ENCODE results near the gene CHN2.

CHN2 gene

DNA sequence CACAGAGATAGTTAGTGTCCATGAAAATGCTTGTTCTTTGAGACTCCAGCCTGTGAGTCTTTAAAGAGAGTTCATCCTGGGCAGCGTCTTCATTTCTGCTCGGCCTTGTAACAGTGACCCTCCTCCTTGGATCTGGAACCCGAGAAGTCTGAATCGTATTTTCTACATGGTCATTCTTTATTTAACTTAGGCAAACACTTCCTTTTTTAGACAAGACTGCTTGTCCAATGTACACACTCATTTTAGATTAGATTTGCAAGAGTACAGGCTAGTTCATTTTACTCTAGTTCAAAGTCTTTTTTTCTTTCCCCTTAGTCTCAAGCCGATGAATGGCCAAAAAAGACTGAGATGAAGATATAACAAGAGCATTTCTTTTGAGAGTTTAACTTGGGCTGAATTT is 133.5 kb downstream of the CHN2 start:
- POLR2A ChIA-PET = no interaction called here
- TF ChIP-seq SUZ12 (IDR thresholded peaks at IDR 0.05) (no peak), FOXA1 (IDR thresholded peaks at IDR 0.05) (no peak), L3MBTL2 (conservative IDR thresholded peaks at IDR 0.05) (no peak), FOXM1 (IDR thresholded peaks at IDR 0.05; ENCODE audit: borderline replicate concordance) (no peak), HDGF (IDR thresholded peaks at IDR 0.05; ENCODE audit: borderline replicate concordance) (no peak), FOXK2 (IDR thresholded peaks at IDR 0.05) (no peak), ARNT (IDR thresholded peaks at IDR 0.05) (no peak), TARDBP (IDR thresholded peaks at IDR 0.05) (no peak)
- TF ChIP-seq, protein P1, sequence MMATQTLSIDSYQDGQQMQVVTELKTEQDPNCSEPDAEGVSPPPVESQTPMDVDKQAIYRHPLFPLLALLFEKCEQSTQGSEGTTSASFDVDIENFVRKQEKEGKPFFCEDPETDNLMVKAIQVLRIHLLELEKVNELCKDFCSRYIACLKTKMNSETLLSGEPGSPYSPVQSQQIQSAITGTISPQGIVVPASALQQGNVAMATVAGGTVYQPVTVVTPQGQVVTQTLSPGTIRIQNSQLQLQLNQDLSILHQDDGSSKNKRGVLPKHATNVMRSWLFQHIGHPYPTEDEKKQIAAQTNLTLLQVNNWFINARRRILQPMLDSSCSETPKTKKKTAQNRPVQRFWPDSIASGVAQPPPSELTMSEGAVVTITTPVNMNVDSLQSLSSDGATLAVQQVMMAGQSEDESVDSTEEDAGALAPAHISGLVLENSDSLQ (IDR thresholded peaks at IDR 0.05) = no peak
- DNase-seq (ENCODE audit: extremely low spot score) = no peak
- CTCF ChIA-PET = no interaction called here

DNA sequence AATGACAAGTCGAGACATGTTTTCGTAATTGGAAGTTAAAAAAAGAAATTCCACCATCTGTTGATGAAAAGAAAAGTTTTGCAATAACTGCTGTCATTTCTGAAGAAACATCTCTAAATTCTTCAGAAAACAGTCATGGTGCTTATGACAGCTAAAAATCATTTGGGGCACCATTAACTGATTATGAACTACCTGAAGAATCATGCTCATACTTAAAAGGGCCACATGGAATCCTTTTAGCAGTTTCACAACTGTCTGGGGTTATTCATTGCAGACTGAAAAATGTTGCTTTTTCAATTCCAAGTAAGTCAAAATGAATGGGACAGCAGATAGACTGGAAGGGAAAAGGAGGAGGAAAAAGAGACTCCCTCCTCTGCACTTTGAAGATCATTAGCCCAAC is 134.2 kb downstream of the CHN2 start:
- no peak for DNase-seq (ENCODE audit: extremely low spot score)
- POLR2A ChIA-PET = no interaction called here

DNA sequence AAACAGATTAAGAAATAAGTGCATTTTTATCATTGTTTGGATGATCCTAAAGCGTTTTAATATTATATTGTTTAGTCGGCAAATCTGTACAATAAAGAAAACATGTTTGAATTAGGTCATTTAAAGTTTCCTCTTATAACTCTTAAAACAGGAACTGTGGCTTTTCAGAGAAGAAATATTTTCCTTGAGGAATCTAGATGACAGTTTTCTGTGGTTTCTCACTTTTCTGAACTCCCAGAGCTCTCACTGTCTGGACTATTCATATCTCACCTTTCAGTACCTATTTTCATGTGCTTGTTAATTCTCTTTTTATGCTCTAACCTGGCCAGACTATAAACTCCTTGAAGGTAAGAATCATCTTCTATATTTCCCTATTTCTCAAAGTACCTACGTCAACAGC is 135.1 kb downstream of the CHN2 start:
- ChIA-PET CTCF (interaction anchor here (0.6 to 0.8 kb wide), 2 partner anchors 10 to 16 kb away, joined by 3 to 4 read pairs; no protein-coding TSS in a partner anchor), POLR2A (no interaction called here)
- DNase-seq (ENCODE audit: extremely low spot score) = no peak
- TF ChIP-seq ZNF384 (IDR thresholded peaks at IDR 0.05) (no peak), BHLHE40 (IDR thresholded peaks at IDR 0.05; ENCODE audit: borderline replicate concordance) (no peak), FOXA1 (IDR thresholded peaks at IDR 0.05) (no peak), SP1 (IDR thresholded peaks at IDR 0.05) (no peak), ELF4 (IDR thresholded peaks at IDR 0.05) (no peak), SUZ12 (IDR thresholded peaks at IDR 0.05) (no peak), NFRKB (IDR thresholded peaks at IDR 0.05) (no peak), LEF1 (IDR thresholded peaks at IDR 0.05; ENCODE audit: borderline replicate concordance) (no peak), L3MBTL2 (conservative IDR thresholded peaks at IDR 0.05) (no peak), CTBP1 (IDR thresholded peaks at IDR 0.05; ENCODE audit: borderline replicate concordance) (no peak), ARNT (IDR thresholded peaks at IDR 0.05) (no peak), HDGF (IDR thresholded peaks at IDR 0.05; ENCODE audit: borderline replicate concordance) (no peak), TARDBP (IDR thresholded peaks at IDR 0.05) (no peak), FOXM1 (IDR thresholded peaks at IDR 0.05; ENCODE audit: borderline replicate concordance) (no peak)
- TF ChIP-seq, protein P1 (IDR thresholded peaks at IDR 0.05) = no peak

More for the DNA sequence above, 134.2 kb downstream of the CHN2 start:
- CTCF ChIA-PET = interaction anchor here (0.8 kb wide), 1 partner anchor 17 kb away, joined by 4 read pairs; no protein-coding TSS in a partner anchor
- TF ChIP-seq SP1 (IDR thresholded peaks at IDR 0.05) (no peak), SUZ12 (IDR thresholded peaks at IDR 0.05) (no peak), NFRKB (IDR thresholded peaks at IDR 0.05) (no peak), FOXK2 (IDR thresholded peaks at IDR 0.05) (no peak)

DNA sequence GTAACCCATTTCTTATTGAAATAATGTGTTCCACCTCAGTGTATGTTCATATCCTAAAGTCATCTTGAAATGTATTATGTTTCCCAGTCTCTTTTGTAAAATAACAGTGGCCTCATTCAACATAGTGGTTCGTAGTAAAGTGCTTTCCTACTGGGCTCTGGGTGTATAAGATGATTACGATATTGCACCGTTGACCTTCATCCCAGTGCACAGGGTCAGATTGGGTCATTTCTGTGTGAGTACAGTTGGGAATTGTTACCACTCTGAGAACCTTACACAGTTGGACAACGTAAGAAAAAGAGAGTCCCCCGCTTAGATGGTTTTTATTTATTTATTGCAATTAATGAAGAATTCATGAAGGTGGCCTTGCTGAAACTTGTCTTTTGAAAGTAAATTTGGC is 135.6 kb downstream of the CHN2 start:
- CTCF ChIA-PET = no interaction called here
- TF ChIP-seq ZNF384 (IDR thresholded peaks at IDR 0.05) (no peak), SP1 (IDR thresholded peaks at IDR 0.05) (no peak), ARNT (IDR thresholded peaks at IDR 0.05) (no peak), SUZ12 (IDR thresholded peaks at IDR 0.05) (no peak), CTBP1 (IDR thresholded peaks at IDR 0.05; ENCODE audit: borderline replicate concordance) (no peak), FOXA1 (IDR thresholded peaks at IDR 0.05) (no peak), TARDBP (IDR thresholded peaks at IDR 0.05) (no peak), NFRKB (IDR thresholded peaks at IDR 0.05) (no peak), FOXM1 (IDR thresholded peaks at IDR 0.05; ENCODE audit: borderline replicate concordance) (no peak), FOXK2 (IDR thresholded peaks at IDR 0.05) (no peak), BHLHE40 (IDR thresholded peaks at IDR 0.05; ENCODE audit: borderline replicate concordance) (no peak), L3MBTL2 (conservative IDR thresholded peaks at IDR 0.05) (no peak), HDGF (IDR thresholded peaks at IDR 0.05; ENCODE audit: borderline replicate concordance) (no peak)
- TF ChIP-seq, protein P1 (IDR thresholded peaks at IDR 0.05) = no peak
- POLR2A ChIA-PET = no interaction called here
- no peak for DNase-seq (ENCODE audit: extremely low spot score)

DNA sequence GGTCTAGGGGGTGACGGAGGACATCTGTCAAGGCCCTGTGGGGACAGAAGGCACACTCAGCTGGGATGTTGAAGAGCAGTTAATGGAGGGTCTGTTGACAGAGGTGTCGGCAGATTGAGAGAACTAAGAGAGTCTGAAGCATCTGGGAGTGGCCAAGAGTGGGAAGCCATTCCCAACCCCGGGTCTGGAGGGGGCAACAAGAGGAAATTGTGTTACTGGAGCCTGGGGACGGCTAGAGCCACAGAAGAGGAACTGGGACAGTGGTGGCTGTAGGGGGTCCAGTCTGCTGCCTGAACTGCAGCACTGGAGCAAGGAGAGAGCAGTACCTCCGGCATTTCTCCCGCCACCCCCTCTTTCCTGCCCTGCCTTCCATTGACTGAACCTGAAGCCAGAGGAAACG is 136.6 kb downstream of the CHN2 start:
- ChIA-PET CTCF (no interaction called here), POLR2A (no interaction called here)
- no peak for DNase-seq (ENCODE audit: extremely low spot score)
- TF ChIP-seq FOXM1 (IDR thresholded peaks at IDR 0.05; ENCODE audit: borderline replicate concordance) (no peak), BHLHE40 (IDR thresholded peaks at IDR 0.05; ENCODE audit: borderline replicate concordance) (no peak), ELF4 (IDR thresholded peaks at IDR 0.05) (no peak)

DNA sequence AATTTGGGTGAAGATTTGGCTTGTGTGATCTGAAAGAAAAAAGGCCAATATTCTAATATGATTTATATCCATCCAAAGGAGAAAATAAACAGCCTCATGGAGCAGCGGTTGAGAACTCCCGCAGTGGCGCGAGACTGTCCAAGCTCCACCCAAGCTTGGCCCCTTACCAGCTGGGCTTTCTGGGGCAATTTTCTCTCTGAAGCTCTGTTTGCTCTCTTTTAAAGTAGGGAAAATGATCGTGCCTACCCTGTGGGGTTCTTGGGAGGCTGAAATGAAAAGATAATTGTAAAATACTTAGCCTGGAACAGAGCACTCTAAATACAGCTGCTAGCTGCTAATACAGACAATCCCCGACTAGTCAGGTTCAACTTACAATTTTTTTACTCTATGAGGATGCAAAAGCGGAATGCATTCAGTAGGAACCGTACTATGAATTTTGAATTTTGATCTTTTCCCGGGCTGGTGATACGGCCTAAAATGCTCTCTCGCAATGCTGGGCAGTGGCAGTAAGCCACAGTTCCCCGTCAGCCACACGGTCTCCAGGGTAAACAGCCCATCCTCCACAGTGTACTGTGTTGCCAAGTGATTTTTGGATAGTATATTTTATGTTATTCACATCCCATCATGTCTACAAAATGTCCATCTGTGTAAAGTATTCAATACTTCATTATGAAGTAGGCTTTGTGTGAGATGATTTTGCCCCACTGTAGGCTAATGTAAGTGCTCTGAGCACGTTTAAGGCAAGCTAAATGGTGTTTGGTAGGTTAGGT is 137.7 kb downstream of the CHN2 start:
- DNase-seq (ENCODE audit: extremely low spot score) = no peak
- ChIA-PET CTCF (no interaction called here), POLR2A (no interaction called here)
- TF ChIP-seq ELF4 (IDR thresholded peaks at IDR 0.05) (no peak), SP1 (IDR thresholded peaks at IDR 0.05) (no peak), FOXK2 (IDR thresholded peaks at IDR 0.05) (no peak), L3MBTL2 (conservative IDR thresholded peaks at IDR 0.05) (no peak), ARNT (IDR thresholded peaks at IDR 0.05) (no peak), TARDBP (IDR thresholded peaks at IDR 0.05) (no peak), ZNF384 (IDR thresholded peaks at IDR 0.05) (no peak), SUZ12 (IDR thresholded peaks at IDR 0.05) (no peak)
- TF ChIP-seq, protein P1 (IDR thresholded peaks at IDR 0.05) = no peak
